HL-60/S4 treated with retinoic acid at 250 ng/mL for 4 days and 3 days (cell line): ENCODE measurements around the gene FAM114A1.

Experiments
- in situ Hi-C: fragments of 300-500 bp; cut with MboI; formaldehyde crosslinking; loops from 2 replicates; pipeline ENCODE4 v1.7.0; 2022; ENCODE audit warnings: low sequenced_read_pairs

The FAM114A1 gene

GRCh38 chr4:38857354-38858096 lies 10.1 kb upstream of the FAM114A1 start:
- in situ Hi-C loops: no loop called here

- in situ Hi-C loops: no loop called here
Observed at GRCh38 chr4:38858097-38858420, 9.5 kb upstream of the FAM114A1 start.

- in situ Hi-C loops: no loop called here
Observed at GRCh38 chr4:38859501-38859900, 8.1 kb upstream of the FAM114A1 start.

- in situ Hi-C loops: no loop called here
Observed at GRCh38 chr4:38860788-38861424, 6.7 kb upstream of the FAM114A1 start.

DNA sequence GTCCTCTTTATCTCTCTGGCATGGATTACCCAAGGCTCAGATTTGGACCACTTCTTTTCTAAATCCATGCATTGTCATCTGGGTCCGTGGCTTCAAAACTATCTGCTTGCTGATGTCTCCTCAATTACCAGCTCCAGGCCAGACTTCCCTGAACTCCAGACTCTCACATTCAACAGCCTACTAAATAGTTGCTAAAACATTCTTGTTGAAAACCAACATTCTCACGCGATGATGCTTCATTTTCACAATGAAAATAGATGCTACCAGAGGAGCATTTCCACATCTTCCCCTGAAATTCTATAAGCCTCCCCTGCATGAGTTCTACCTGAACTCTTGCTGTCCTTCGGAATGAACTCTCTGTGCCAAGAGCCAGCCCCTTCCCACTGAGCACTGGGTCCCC lies 5.8 kb upstream of the FAM114A1 start:
- in situ Hi-C loops: no loop called here

GRCh38 chr4:38865445-38865844 lies 2.2 kb upstream of the FAM114A1 start:
- in situ Hi-C loops: no loop called here

DNA sequence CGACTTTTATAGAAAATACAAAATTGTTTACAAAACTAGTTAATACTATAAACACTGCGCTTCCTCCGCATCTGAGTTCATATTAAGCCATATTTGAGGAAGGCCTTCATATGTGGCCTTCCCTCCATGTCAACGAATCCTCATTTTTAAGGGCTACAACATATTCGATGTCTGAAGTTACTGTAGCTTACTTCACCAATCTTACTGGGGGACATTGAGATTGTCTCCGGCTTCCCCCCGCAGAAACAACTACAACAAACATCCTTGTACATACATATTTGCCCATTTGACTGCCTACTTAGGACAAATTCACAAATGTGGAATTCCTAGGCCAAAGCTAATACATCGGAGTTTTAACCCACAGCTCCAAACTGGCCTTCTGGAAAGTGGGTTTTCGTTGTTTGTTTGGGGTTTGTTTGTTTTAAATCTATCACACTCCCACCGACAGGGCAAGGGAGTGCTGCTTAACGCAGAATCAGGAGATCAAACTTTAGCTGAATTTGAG lies 581 bp upstream of the FAM114A1 start:
- in situ Hi-C loops: no loop called here

GRCh38 chr4:38868059-38868960 lies 704 bp downstream of the FAM114A1 start:
- in situ Hi-C loops: no loop called here

- in situ Hi-C loops: no loop called here
Observed at GRCh38 chr4:38869511-38869910, 1.9 kb downstream of the FAM114A1 start.

- in situ Hi-C loops: no loop called here
Observed at GRCh38 chr4:38870098-38870808, 2.6 kb downstream of the FAM114A1 start.

GRCh38 chr4:38871593-38871992 lies 4.0 kb downstream of the FAM114A1 start:
- in situ Hi-C loops: no loop called here

GRCh38 chr4:38872620-38873019 lies 5.0 kb downstream of the FAM114A1 start:
- in situ Hi-C loops: no loop called here

DNA sequence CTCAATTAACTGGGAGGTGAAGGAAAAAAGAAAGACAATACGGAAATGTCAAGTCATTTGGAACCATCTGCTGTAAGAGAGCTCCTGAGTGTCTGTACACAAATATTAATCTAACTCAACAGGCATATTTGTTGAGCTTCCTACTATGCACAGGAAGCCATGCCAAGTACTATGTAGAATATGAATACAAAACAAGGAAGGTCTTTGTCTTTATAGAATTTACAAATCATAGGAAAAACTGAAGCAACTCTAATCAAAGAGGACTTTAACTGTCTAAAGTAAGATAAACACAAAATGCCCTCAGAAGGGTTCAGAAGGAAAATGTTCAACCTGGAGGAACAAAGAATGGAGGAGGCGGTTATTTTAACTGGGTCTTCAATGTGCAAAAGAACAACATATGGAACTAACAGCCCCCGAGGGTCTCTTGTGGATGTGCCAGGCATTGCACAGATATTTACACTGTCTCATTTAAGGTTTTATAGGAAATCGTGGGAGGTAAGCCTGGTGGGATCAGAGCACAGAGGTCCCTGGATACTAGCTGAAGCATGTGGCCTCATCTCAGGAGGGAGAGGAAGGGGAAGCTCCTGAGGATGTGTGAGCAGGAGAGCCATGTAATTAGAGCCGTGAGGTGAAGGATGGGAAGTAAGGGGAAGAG lies 5.8 kb downstream of the FAM114A1 start:
- in situ Hi-C loops: no loop called here

DNA sequence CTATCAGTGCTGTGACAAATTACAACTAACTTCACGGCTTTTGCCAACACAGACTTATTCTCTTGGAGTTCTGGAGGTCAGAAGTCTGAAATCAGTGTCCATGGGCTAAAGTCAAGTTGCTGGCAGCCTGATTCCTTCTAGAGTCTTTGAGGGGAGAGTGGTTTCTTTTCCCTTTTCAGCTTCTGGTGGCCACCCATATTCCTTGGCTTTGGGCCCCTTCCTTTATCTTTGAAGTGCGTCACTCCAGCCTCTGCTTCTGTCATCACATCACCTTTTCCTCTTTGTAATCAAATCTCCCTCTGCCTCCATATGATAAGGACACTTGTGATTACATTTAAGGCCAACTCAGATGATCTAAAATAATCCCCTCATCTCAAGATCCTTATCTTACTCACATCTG lies 9.0 kb downstream of the FAM114A1 start:
- in situ Hi-C loops: no loop called here

DNA sequence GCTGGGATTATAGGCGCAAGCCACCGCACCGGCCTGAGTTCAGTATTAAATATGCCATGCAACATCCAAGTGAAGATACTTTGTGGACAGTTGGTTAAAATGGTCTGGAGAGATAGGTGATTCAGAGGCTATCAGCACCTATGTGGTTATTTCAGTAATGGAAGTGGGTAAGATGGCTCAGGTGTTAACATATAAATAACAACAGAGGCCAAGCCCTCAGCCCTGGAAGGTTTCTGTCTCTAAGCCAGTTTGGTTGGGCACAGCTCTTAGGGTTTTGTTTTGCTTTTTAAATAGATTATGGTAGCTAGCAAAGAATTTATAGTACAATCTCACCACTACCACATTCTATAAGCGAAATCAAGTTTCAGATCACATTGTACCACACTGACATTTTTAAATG lies 16.6 kb downstream of the FAM114A1 start:
- in situ Hi-C loops: no loop called here

- in situ Hi-C loops: no loop called here
Observed at GRCh38 chr4:38889143-38889542, 21.5 kb downstream of the FAM114A1 start.

GRCh38 chr4:38891051-38891983 lies 23.7 kb downstream of the FAM114A1 start:
- in situ Hi-C loops: no loop called here

DNA sequence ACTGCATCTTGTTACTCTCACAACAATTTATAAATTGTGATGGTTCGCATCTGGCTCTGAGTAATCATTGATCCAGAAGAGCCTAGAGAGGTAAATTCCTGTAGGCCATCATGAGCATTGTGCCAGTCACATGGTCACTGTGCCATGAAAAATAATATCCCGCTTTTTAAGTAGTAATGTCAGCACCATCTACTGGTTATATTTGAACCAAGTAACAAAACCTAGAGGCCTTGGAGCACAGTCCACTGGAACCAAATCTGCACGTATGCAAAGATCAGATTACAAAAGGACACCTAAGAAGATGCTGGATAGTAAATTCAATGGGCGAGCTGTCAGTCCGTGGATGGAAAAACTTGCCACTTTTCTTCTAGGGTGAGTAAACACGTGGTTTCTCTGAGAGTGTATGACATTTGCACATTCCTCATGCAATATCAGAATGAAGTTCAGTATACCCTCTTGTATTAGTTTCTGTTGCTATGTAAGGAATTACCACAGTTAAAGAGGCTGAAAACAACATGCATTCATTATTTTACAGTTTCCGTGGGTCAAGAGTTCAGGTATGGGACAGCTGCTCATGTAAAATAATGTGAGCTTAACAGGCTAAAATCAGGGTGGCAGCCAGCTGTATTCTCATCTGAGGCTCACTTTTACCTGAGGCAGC lies 26.8 kb downstream of the FAM114A1 start:
- in situ Hi-C loops: no loop called here

- in situ Hi-C loops: no loop called here
Observed at GRCh38 chr4:38896940-38897339, 29.3 kb downstream of the FAM114A1 start.
